ENCODE results near the gene IGFBP4.
A peak's percentile ranks its signal among the peaks of the same experiment; 100 is the strongest.

IGFBP4 gene

DNA sequence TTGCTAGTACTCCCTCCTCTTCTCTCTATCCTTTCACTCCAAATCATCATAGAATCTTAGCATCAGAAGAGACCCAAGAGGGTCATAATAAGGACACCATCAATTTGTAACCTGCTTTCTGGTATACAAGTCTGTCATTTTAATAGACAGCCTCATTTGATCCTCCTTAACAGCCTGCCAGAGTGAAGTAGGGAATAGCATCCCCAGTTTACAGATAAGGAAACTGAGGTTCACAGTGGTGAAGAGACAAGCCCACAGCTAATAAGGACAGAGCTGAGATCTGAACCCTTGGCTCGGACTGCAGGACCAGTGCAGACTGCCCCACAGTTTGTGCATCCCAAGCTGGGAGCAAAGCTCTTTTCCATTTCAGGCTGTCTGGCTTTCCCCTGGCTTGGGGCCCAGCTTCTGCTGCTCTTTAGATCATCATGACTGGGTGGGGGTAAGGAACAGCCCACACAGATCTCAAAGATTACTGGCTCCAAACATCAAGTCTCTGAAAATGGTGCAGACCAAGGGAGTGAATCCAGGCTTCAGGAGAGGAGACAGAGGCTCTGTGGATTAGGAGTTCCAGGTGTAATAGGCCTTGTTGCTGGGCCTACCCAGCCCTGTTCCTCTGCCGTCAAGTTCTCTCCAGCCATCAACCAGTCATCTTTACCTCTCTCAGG is 10.3 kb upstream of the IGFBP4 start:
- no peak for DNase-seq (ENCODE audit: low read depth in 2 of 2)

GRCh38 chr17:40433551-40434415 is 9.5 kb upstream of the IGFBP4 start:
- no peak for DNase-seq (ENCODE audit: low read depth in 2 of 2)

DNA sequence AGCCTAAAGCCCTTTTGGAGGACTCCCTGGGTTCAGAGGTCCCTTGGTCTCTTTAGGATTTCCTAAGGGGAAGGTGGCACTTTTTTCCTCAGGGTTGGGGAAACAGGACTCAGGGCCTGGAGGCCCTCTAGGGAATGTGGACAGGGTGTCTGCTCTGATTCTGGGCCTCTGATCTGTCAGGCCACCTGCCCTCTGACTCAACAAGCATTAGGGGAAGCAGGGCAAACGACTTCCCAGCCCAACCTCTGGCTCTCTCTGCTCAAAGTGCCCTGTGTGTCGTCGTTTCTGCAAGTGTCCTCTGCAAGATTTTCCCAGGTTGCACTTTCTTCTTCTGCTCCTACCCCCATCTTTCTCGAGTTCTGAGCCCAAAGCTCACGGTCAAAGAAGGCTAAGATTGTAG is 6.6 kb upstream of the IGFBP4 start:
- DNase-seq (ENCODE audit: low read depth in 2 of 2) = no peak

GRCh38 chr17:40437095-40437732 is 6.0 kb upstream of the IGFBP4 start:
- DNase-seq (ENCODE audit: low read depth in 2 of 2) = no peak

GRCh38 chr17:40440166-40440565 is 3.1 kb upstream of the IGFBP4 start:
- no peak for DNase-seq (ENCODE audit: low read depth in 2 of 2)

DNA sequence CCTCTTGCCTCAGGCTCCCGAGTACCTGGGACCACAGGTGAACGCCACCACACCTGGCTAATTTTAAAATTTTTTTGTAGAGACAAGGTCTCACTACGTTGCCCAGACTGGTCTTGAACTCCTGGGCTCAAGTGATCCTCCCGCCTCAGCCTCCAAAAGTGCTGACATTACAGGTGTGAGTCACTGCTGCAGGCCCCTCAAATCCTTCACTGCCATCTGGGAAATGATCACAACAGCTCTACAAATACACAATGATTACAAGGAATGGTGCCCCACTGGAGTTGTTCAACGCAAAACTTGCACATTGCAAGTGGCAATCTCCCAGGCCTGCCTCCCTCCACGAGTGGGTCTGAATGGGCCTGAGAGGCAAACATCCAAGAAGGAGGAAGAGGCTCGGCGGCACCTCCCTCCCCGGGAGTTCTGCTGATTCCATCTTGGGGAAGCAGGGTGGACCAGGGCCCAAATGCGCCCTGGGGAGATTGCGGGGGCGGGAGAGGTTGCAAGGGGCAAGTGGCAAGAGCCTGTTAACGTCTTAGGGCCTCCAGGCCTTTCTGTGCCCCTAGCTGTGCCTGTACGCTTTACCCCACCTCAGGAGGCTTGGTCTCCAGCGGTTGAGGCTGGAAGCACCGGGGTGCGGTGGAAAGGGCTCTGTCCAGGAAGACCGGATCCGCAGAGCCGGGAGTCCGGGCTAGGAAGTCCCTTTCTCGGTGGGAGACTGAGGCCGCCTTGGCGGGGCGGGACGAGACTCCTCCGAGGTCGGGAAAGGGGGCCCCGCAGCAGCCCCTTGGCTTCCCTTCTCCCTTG is 656 bp upstream of the IGFBP4 start:
- DNase-seq (ENCODE audit: low read depth in 2 of 2) = no peak

DNA sequence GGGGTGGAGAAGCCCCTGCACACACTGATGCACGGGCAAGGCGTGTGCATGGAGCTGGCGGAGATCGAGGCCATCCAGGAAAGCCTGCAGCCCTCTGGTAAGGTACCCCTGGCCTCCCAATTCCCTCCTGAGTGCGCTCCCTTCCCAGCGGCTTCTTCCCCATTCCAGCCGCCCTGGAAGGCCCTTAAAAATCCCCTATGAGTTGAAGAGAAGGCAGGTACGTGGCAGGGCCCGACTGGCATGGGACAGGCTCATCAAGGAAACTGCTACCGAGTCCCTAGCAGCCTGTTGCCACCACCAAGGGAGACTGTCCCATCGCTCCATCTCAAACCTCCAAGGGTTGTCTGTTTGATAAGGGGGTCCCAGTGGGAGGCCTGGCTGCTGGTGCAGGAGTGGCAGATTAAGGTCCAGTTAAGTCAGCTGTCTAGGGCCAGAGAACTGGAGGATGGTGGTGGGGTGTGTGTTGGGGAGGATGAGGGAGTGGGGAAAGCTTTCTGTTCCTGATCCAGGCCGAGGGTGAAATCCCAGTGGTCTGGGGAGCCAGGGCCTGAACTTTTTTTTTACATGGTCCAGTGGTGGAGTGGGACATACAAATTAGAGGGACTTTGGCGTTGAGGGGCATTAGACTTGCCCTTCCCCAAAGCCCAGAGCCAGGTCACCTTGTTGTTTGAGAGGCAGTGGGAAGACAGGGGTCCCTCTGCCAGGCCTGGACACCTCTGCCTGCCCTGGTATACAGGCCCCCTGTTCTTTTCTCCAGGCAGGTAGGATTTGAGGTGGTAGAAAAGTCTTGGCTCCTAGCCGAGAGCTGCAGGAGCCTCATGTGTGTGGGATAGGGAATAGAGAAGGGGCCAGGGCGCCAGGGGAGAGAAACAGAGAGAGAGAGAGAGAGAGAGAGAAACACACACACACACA is 994 bp downstream of the IGFBP4 start:
- no peak for DNase-seq (ENCODE audit: low read depth in 2 of 2)

DNA sequence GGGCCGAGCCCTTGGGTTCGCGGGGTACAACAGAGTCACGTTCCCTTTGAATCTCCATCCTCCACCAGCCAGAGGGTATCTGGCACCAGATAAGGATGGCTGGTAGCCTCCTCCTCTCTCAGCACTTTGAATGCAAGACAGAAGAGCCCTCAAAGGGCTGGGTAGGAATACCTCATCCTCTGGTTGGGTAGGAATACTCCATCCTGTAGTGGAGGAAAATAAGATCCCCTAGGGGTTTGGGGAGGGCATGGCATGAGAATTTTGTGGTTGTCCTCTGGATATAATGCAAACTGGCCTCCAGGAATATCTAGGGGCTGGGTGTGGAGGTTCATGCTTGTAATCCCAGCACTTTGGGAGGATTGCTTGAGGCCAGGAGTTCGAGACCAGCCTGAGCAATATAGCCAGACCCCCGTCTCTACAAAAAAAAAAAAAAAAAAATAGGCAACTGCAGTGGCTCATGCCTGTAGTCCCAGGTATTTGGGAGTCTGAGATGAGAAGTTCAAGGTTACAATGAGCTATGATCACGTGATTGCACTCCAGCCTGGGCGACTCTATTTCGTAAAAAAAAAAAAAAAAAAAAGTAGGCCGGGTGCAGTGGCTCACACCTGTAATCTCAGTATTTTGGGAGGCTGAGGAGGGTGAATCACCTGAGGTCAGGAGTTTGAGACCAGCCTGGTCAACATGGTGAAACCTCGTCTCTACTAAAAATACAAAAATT is 2.7 kb downstream of the IGFBP4 start:
- no peak for DNase-seq (ENCODE audit: low read depth in 2 of 2)

DNA sequence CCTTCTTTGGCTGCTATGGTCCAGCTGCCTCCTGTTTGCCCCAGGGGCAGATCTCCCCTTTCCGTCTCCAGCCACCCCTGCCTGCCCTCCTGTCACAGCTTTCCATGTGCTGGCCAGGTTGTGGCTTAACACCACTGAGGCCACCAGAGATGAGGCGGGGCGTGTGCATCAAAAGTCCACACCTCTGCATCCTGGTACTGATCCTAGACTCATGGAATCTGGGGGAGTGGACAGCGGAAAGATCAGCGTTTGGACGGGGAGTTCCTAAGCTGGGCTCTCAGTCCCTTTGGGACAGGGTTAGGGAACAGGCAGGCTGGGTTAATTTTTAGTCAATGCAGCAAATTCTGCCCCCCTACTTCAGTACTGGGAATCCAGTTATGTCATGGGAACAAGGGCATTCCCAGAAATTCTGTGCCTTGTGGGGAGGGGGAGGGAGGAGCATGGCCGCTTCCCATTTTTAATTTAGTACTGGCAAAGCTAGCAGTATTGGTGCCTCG is 3.9 kb downstream of the IGFBP4 start:
- no peak for DNase-seq (ENCODE audit: low read depth in 2 of 2)

DNA sequence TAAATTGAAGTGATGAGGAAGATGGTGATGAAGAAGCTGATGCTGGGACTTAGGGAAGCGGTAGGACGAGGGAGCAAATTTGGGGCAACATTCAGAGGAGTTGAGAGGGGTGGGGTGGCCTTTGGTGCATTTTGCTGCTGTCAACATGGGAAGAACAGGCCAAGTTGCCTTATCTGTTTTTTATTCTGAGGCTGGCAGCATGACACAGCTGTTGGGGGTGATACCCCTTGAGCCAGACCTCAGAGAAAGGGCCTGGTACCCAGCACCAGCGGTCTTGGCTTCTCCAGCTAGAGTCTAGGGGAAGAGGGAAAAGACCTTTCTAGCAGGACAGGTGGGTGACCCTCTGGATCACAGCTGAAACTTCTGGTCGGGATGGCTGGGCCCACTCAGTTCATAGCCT is 4.6 kb downstream of the IGFBP4 start:
- no peak for DNase-seq (ENCODE audit: low read depth in 2 of 2)

DNA sequence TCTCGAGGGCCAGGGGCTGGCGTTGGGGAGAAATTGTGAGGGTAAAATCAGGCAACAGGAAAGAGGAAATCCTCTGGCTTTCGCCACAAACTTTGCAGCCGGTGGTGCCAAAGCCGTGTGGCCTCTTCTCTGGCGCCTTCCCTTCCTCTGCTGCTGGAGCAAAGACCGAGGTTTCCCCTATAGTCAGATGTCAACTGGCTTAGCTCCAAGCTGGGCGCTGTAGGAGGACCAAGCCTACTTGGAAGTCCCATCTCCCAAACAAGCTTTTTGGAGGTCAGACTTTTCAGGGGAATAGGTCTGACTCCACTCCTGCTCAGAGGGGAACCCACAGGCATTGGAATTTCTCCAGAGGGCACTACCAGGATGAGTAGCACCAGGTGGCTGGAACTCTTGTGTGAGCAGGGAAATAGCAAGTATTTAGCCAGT is 5.0 kb downstream of the IGFBP4 start:
- DNase-seq (ENCODE audit: low read depth in 2 of 2) = no peak

DNA sequence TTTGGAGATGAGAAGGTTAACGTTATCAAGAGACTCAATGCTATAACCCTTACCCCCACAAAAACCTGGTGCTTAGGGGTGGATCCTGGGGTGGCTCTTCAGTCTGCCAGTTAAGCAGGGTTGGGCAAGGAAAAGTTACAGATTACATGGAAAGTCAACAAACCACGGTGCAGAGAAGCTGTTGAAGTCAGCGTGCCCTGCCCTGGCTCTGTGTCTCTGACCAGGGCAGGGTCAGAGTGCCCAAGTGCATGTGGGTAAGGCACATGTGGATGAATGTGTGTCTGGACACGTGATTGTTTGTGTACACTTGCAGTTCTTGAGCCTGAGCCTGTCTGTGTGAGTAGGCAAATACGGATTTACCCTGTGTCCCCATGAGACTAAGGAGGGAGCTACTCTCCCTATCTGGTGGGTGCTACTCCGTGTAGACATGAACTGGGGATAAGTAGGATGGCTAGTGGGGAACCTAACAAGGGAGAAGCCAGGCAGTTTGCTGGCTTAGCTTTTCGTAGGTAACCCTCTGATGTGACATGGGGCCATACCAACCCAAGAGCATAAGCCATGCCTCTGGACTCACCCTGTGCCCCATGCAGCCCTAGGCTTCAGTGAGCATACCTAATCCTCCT is 5.5 kb downstream of the IGFBP4 start:
- DNase-seq (ENCODE audit: low read depth in 2 of 2) = no peak

GRCh38 chr17:40450175-40450574 is 6.9 kb downstream of the IGFBP4 start:
- DNase-seq (ENCODE audit: low read depth in 2 of 2) = peak; percentile 13 to 26

- no peak for DNase-seq (ENCODE audit: low read depth in 2 of 2)
Measured at GRCh38 chr17:40451420-40451819, 8.2 kb downstream of the IGFBP4 start.

GRCh38 chr17:40452216-40452787 is 9.1 kb downstream of the IGFBP4 start:
- no peak for DNase-seq (ENCODE audit: low read depth in 2 of 2)

DNA sequence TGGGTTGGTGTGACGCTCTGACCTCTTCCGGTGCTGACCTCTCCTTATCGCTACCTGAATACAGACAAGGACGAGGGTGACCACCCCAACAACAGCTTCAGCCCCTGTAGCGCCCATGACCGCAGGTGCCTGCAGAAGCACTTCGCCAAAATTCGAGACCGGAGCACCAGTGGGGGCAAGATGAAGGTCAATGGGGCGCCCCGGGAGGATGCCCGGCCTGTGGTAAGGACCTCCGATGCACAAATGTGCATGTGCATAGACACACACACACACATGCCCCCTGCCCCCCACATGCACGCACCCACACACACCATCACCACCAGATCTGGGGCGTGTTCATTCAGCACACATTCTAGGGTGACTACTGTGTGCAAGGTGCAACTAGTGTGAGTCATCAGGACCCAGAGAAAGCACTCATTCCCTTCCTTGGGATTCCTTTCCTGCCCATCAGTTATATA is 9.7 kb downstream of the IGFBP4 start:
- DNase-seq (ENCODE audit: low read depth in 2 of 2) = no peak

DNA sequence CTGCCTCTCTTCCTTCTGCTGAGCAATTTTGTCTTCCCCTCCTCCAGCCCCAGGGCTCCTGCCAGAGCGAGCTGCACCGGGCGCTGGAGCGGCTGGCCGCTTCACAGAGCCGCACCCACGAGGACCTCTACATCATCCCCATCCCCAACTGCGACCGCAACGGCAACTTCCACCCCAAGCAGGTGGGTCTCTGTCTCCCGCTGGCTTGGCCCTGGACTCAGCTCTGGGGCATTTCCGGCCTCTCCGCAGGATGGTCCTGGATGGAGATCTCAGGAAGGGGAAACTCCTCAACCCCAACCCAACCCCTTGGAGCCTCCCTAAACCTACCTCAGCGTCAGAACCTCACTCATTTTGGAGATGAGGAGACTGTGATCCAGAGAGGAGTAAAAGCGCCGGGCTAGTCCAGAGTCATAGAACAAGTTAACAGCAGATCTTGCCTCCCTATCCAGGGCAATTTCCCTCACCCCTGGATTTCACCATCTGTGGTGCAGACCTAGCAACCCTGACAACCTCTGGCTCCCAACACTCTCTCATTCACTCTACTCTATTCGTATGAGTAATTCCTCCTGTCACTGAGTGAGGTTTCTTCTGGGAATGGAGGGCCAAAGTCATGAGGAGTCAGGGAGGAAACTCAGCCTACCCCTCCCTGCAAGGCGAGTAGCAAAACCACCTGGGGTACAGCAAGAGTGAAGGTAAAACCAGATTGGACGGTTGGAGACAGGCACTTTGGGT is 10.8 kb downstream of the IGFBP4 start:
- no peak for DNase-seq (ENCODE audit: low read depth in 2 of 2)

DNA sequence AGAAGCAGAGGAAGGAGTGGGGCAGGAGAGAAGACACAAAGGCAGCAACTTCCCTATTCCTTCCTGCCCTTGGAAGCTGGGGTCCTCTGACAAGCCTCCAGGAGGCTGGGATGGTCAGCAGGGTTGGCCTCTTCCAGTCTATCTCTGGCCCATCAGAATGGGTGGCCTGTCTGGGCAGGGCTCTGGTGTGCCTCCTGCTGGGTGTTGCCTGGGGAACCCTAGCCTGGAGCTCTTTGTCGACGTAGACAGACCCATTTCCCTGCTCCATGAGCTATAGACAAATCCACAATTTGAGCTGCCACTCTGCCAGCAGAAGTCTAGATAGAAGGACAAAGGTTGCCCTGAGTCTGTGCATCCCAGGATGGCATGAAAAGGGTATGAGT is 11.4 kb downstream of the IGFBP4 start:
- no peak for DNase-seq (ENCODE audit: low read depth in 2 of 2)

All from stimulated activated CD8-positive, alpha-beta memory T cell treated with anti-CD3 and anti-CD28 coated beads, Interleukin-2, amount 100 ng/mL, for 48 hours (primary cell).